Cardiac muscle cell (in vitro differentiated cells and primary cell): ENCODE data around the gene PACC1. TPM values are rescaled to one million over a fixed set of nuclear protein-coding genes. Genes with fewer than 3 reads are reported as not detected.

Source experiments
- DNase-seq, 2 donors: peaks; one replicate each; pipeline versions ENCODE4 v3.0.0 to v3.0.0-alpha.2; 2010 to 2017; ENCODE audit warnings: low read depth in 1 of 2, low spot score in 1 of 2
- H3K27ac ChIP-seq: fragments of 200-600 bp; sonication (generic); 2 replicates; pipeline ENCODE4 v1.5.1; 2016
- H3K27me3 ChIP-seq: fragments of 200-600 bp; sonication (generic); 2 replicates; pipeline ENCODE4 v1.6.0; 2016; ENCODE audit warnings: control low read depth
- H3K36me3 ChIP-seq: fragments of 200-600 bp; sonication (generic); 2 replicates; pipeline ENCODE4 v1.5.1; 2016; ENCODE audit warnings: control low read depth
- H3K4me1 ChIP-seq: fragments of 200-600 bp; sonication (generic); 2 replicates; pipeline ENCODE4 v1.8.1; 2017; ENCODE audit warnings: low read depth, mild to moderate bottlenecking, mixed run types
- H3K4me3 ChIP-seq: fragments of 200-600 bp; sonication (generic); 2 replicates; pipeline ENCODE4 v1.5.1; 2016; ENCODE audit warnings: mild to moderate bottlenecking
- H3K9me3 ChIP-seq: fragments of 200-600 bp; sonication (generic); 2 replicates; pipeline ENCODE4 v1.5.1; 2017; ENCODE audit warnings: low read depth, mild to moderate bottlenecking, control low read depth
- CTCF ChIP-seq: IDR thresholded peaks from 2 replicates; pipeline ENCODE4 v1.5.1; 2012; ENCODE audit warnings: low read depth, mild to moderate bottlenecking, low read length
- polyA plus RNA-seq: library from polyadenylated mRNA; unstranded; fragments of >200 nt; fragmentation: Nextera tagmentation; extraction: Ambion mirVana; gene quantifications from 2 replicates; pipeline ENCODE4 v1.2.1, GENCODE V29; 2016
- total RNA-seq: library from RNA; depleted of rRNA; stranded (reverse); fragments of >200 nt; gene quantifications from 2 replicates; pipeline ENCODE4 v1.2.3, GENCODE V29; 2016

The PACC1 gene
- total and polyA plus RNA-seq, 2 experiments from 2014 or later = 8.5 to 9.5 TPM

DNA sequence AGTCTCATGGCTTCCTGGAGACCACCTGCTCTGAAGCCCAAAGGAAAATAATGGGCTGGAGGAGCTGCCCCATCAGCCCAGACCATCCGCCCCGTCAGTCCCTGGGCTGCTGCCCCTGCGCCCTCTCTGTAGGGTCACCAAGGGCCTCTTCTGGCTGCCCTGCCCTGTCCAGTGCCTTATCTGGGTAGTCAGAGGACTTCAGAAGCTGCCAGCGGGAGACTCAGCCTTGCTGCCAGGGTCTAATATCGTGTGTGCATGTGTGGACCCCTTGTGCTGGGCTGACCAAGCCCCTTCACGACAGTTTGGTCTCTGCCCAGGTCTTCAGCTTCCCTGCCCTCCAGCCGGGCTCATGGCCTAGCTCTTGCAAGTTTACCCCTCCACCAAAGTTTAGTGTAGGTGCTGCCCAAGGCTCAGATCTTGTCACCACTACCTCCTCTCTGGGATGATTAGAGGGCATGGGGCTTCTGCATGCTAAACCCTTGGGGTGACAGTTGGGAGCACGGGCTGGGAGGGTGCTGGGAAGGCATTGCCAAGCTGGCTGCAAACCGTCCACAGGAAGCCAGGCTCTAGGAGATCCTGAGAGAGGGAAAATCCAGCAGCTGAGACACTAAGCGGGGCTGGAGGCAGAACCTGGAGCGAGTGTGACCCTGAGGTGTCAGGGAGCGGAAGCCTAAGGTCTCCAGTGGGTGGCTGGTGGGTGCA is 38.6 kb upstream of the PACC1 start:
- no peak for TF ChIP-seq CTCF
- H3K9me3 ChIP-seq = no peaks in the 10 kb centered on the region
- no peak for DNase-seq
- no peaks in the 10 kb centered on the region for H3K36me3 ChIP-seq
- no peaks in the 10 kb centered on the region for H3K27me3 ChIP-seq
- peaks cover 3% of the 10 kb centered on the region for H3K4me1 ChIP-seq
- no peak overlapping the region for H3K27ac ChIP-seq
- no peak overlapping the region for H3K4me3 ChIP-seq

- no peak overlapping the region for H3K27ac ChIP-seq
- no peak overlapping the region for H3K4me3 ChIP-seq
- no peaks in the 10 kb centered on the region for H3K27me3 ChIP-seq
- peaks cover 3% of the 10 kb centered on the region for H3K4me1 ChIP-seq
- no peaks in the 10 kb centered on the region for H3K36me3 ChIP-seq
- TF ChIP-seq CTCF = no peak
- H3K9me3 ChIP-seq = no peaks in the 10 kb centered on the region
- peak in 1 of 2 donors; percentile 82 for DNase-seq
Observed at GRCh38 chr1:212452323-212453155, 37.9 kb upstream of the PACC1 start.

DNA sequence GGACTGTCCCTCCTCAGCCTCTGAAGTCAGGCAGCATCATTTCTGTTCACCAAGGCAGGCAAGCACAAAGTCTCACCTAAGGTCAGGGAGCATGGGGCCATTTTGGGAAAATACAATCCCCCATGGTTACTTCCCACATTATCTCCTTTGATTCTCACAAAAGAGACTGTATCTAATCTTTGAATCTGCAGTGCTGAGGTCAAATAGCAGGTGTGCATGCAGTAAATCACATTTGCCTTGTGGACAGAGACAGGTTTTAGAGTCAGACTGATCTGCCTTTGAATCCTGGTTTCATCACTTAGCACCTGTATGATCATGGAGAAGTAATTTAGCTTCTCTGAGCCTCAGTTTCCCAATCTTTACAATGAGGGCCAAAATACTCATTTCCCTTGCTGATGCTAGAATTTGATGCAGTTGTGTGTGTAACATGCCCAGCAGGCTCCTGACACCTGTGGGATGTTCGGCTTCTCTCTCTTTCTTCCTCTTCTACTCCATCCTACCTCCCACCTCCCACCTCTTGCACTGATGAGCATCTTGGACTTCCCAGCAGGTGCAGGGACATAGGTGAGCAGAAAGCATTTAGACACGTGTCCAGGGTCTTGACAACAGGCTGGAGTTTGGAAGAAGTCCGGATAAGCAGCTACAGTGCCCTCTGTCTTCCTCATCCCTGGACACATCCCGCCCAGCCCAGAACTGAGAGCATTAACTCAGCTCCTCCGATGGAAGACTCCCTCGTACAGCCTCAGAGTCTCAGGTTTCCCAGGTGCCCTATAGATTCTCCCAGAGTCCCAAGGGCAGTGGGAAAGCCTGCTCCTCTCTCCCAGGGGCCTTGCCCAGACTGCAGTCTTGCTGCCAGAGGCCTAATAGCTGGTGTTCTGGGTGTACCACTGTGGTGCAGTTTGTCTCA is 37.0 kb upstream of the PACC1 start:
- H3K27me3 ChIP-seq = no peaks in the 10 kb centered on the region
- peaks cover 3% of the 10 kb centered on the region for H3K4me1 ChIP-seq
- no peaks in the 10 kb centered on the region for H3K9me3 ChIP-seq
- no peak overlapping the region for H3K27ac ChIP-seq
- DNase-seq = no peak
- TF ChIP-seq CTCF = no peak
- H3K36me3 ChIP-seq = no peaks in the 10 kb centered on the region
- no peak overlapping the region for H3K4me3 ChIP-seq

DNA sequence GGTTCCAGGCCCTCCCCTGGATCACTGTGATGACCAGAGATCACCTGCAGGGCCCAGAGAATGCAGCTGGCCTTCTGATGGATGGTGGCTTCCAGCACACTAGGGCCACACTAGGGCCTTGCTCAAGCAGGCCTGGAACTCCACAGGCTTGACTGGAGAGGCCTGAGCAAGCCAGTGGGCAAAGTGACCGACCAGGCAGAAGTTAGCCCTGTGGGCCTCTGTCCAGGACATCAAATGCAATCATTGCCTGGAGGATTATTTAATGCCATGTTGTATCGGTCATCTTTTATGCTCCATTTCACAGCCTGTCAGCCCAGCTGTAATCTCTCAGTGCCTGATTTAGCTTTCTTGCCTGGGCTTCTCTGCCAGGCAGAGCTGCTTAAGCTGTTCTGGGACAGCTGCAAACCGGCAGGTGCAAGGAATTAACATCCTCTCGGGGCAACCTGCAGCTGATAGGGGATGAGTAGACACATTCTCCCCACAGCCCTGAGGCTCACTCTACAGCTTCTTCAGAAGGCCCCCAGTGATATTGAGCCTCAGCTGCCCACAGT is 35.7 kb upstream of the PACC1 start:
- Histone ChIP-seq H3K9me3 (no peaks in the 10 kb centered on the region), H3K4me1 (no peaks in the 10 kb centered on the region), H3K4me3 (no peak overlapping the region), H3K27ac (no peak overlapping the region), H3K36me3 (no peaks in the 10 kb centered on the region), H3K27me3 (no peaks in the 10 kb centered on the region)
- no peak for DNase-seq
- no peak for TF ChIP-seq CTCF

GRCh38 chr1:212447478-212447877 is 32.8 kb upstream of the PACC1 start:
- H3K4me3 ChIP-seq = no peak overlapping the region
- no peak for DNase-seq
- H3K4me1 ChIP-seq = no peaks in the 10 kb centered on the region
- TF ChIP-seq CTCF = no peak
- no peaks in the 10 kb centered on the region for H3K9me3 ChIP-seq
- no peaks in the 10 kb centered on the region for H3K27me3 ChIP-seq
- H3K27ac ChIP-seq = no peak overlapping the region
- H3K36me3 ChIP-seq = no peaks in the 10 kb centered on the region
